Esophagus squamous epithelium (tissue), 5 donors: ENCODE data around the gene ITPR3. TPM values are rescaled to one million over a fixed set of nuclear protein-coding genes. Genes with fewer than 3 reads are reported as not detected.

Source experiments
- DNase-seq: peaks from one replicate; lab custom pipeline; 2025; lab: John Stamatoyannopoulos, UW
- H3K27ac ChIP-seq, 4 donors: fragments of 200-600 bp; sonication (generic); one replicate each; pipeline ENCODE4 v1.5.1; 2016 to 2019; ENCODE audit warnings: mild to moderate bottlenecking in 1 of 4
- H3K27me3 ChIP-seq, 4 donors: fragments of 200-600 bp; sonication (generic); 1 replicate in 3 of 4; 2 replicates in 1 of 4; pipeline versions ENCODE4 v1.5.1 to v1.6.0; 2017 to 2021; ENCODE audit warnings: antibody characterized with exemption in 1 of 4
- H3K36me3 ChIP-seq, 3 donors: fragments of 200-600 bp; sonication (generic); one replicate each; pipeline ENCODE4 v1.5.1; 2016 to 2019
- H3K4me1 ChIP-seq, 3 donors: fragments of 200-600 bp; sonication (generic); one replicate each; pipeline ENCODE4 v1.5.1; 2017 to 2019
- H3K4me3 ChIP-seq, 4 donors: fragments of 200-600 bp; sonication (generic); 1 replicate in 3 of 4; 2 replicates in 1 of 4; pipeline ENCODE4 v1.5.1; 2016 to 2019; ENCODE audit warnings: mild to moderate bottlenecking in 2 of 4, moderate library complexity in 1 of 4
- H3K9me3 ChIP-seq, 3 donors: fragments of 200-600 bp; sonication (generic); one replicate each; pipeline ENCODE4 v1.5.1; 2016 to 2019
- POLR2A ChIP-seq, 4 donors: fragments of 450-650 bp; IDR thresholded peaks; one replicate each; pipeline ENCODE4 v1.6.1; 2017; ENCODE audit warnings: antibody characterized with exemption in 4 of 4, mild to moderate bottlenecking in 4 of 4, moderate library complexity in 3 of 4
- WGBS, 2 donors: methylation state at CpG; one replicate each; pipeline ENCODE4 v1.1.5; 2018; 5-methylcytosine and 5-hydroxymethylcytosine counted together
- intact Hi-C: fragments of 100-400 bp; cut with DNase I; formaldehyde crosslinking; loops from one replicate; pipeline ENCODE4 v1.15.0; 2022
- total RNA-seq, 4 donors: library from RNA; depleted of rRNA; stranded (reverse); fragments of >200 nt; gene quantifications; one replicate each; pipeline ENCODE4 v1.1.0, GENCODE V29; 2016
- TF ChIP-seq, protein P1 (sequence below), 6 experiments: fragments of 450-650 bp in 4 of 6; fragments of 200-600 bp in 2 of 6; sonication (generic) in 2 of 6; IDR thresholded peaks; one replicate each; pipeline ENCODE4 v1.5.1; 2016 to 2019; ENCODE audit warnings: antibody characterized with exemption in 6 of 6, mild to moderate bottlenecking in 4 of 6, moderate library complexity in 4 of 6
- donor health status: DM: yes; HTN: yes; CAD: no.

Gene ITPR3
- total RNA-seq, 4 donors from 2014 or later: 21.8 to 39.2 (median 35.3) TPM

- Histone ChIP-seq H3K36me3 (peaks cover 0 to 4% (median 0%) of the 10 kb centered on the region in 3 donors), H3K9me3 (no peaks in the 10 kb centered on the region), H3K4me3 (no peak overlapping the region), H3K27ac (peak overlapping the region in 1 of 4 donors; percentile 3), H3K27me3 (peaks cover 0 to 10% (median 0%) of the 10 kb centered on the region in 4 donors), H3K4me1 (peaks cover 0 to 13% (median 3%) of the 10 kb centered on the region in 3 donors)
- TF ChIP-seq POLR2A (IDR thresholded peaks at IDR 0.05): no peak
- TF ChIP-seq, protein P1, sequence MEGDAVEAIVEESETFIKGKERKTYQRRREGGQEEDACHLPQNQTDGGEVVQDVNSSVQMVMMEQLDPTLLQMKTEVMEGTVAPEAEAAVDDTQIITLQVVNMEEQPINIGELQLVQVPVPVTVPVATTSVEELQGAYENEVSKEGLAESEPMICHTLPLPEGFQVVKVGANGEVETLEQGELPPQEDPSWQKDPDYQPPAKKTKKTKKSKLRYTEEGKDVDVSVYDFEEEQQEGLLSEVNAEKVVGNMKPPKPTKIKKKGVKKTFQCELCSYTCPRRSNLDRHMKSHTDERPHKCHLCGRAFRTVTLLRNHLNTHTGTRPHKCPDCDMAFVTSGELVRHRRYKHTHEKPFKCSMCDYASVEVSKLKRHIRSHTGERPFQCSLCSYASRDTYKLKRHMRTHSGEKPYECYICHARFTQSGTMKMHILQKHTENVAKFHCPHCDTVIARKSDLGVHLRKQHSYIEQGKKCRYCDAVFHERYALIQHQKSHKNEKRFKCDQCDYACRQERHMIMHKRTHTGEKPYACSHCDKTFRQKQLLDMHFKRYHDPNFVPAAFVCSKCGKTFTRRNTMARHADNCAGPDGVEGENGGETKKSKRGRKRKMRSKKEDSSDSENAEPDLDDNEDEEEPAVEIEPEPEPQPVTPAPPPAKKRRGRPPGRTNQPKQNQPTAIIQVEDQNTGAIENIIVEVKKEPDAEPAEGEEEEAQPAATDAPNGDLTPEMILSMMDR (IDR thresholded peaks at IDR 0.05): no peak
- DNase-seq: no peak
- intact Hi-C loops: no loop called here
- WGBS, 2 donors: 99 to 100% methylated on average over 8 to 9 of the region's 9 CpGs
Observed at GRCh38 chr6:33738153-33738552, 117.0 kb downstream of the ITPR3 start.

DNA sequence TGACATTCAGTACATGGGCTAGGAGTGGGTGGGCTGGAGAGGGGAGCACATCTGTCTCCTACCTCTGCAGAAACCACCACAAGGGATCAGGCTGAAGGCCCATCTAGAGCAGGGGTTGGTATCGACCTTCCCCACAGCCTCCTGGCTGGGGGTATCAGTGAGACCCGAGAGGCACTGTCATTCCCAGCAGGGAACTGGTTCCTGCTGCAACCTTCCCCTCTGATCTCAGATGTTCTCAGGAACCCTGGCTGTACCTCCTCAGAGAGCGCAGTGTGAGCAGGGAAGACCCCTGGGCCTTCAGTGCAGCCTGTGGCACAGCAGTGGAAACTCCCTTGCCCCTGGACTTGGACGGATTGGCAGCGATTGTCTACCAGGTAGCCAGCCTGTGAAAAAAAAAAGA lies 117.8 kb downstream of the ITPR3 start:
- no peak overlapping the region for H3K4me3 ChIP-seq
- H3K36me3 ChIP-seq: peaks cover 0 to 4% (median 0%) of the 10 kb centered on the region in 3 donors
- no peak overlapping the region for H3K27ac ChIP-seq
- TF ChIP-seq POLR2A (IDR thresholded peaks at IDR 0.05): no peak
- TF ChIP-seq, protein P1 (IDR thresholded peaks at IDR 0.05): no peak
- peaks cover 0 to 16% (median 5%) of the 10 kb centered on the region in 3 donors for H3K4me1 ChIP-seq
- intact Hi-C loops: no loop called here
- peaks cover 0 to 17% (median 0%) of the 10 kb centered on the region in 4 donors for H3K27me3 ChIP-seq
- no peaks in the 10 kb centered on the region for H3K9me3 ChIP-seq
- WGBS, 2 donors: 60 to 89% methylated on average over 1 to 4 of the region's 5 CpGs
- no peak for DNase-seq

DNA sequence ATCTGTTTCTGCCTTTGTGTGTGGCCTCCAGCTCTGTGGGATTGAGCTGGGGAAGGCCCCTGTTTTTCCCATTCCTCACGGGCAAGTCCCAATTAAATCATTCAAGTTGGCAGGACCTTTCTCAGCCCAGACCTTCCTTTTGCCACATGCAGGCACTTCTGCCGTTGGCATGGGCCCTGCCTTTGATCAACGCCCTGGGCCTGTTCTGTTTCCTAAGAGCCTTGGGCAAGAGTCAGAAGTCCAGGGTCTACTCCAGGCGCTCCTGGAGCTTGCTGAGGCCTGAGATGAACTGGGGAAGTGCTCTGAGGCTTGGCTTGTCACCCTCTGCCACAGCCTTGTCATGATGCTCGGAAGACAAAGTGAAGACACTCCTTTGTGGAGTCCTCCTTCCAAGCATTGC lies 118.4 kb downstream of the ITPR3 start:
- H3K4me1 ChIP-seq: peaks cover 0 to 23% (median 10%) of the 10 kb centered on the region in 3 donors
- H3K36me3 ChIP-seq: peaks cover 0 to 4% (median 0%) of the 10 kb centered on the region in 3 donors
- DNase-seq: no peak
- 29 to 43% methylated on average over 1 to 4 of the region's 5 CpGs for WGBS, 2 donors
- H3K27ac ChIP-seq: no peak overlapping the region
- no peaks in the 10 kb centered on the region for H3K9me3 ChIP-seq
- H3K4me3 ChIP-seq: no peak overlapping the region
- H3K27me3 ChIP-seq: peaks cover 0 to 20% (median 0%) of the 10 kb centered on the region in 4 donors
- intact Hi-C loops: no loop called here
- no peak for TF ChIP-seq POLR2A (IDR thresholded peaks at IDR 0.05)
- TF ChIP-seq, protein P1 (IDR thresholded peaks at IDR 0.05): no peak

DNA sequence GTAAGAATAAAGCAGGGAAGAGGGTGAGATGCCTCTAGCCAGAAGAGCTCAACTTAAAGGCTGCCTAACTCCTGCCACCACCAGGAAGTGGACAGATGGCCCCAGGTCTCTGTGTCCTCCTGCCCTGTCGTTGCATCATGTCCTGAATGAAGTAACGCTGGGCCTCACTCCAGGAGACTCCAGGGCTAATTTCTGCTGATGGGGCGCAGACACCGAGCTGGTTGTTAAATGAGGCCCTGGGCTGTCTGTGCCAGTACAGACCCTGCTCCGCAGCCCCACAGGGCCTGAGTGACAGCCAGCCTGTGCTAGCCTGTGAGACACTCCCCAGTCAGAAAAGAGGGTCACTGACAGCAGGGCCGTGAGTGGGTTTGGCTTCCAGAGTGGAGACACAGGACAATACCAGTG lies 119.1 kb downstream of the ITPR3 start:
- peaks cover 0 to 29% (median 17%) of the 10 kb centered on the region in 3 donors for H3K4me1 ChIP-seq
- no peak for DNase-seq
- H3K27me3 ChIP-seq: peaks cover 0 to 25% (median 0%) of the 10 kb centered on the region in 4 donors
- no peak for TF ChIP-seq POLR2A (IDR thresholded peaks at IDR 0.05)
- TF ChIP-seq, protein P1 (IDR thresholded peaks at IDR 0.05): no peak
- no peak overlapping the region for H3K4me3 ChIP-seq
- intact Hi-C loops: no loop called here
- H3K27ac ChIP-seq: no peak overlapping the region
- peaks cover 0 to under 1% (median 0%) of the 10 kb centered on the region in 3 donors for H3K36me3 ChIP-seq
- H3K9me3 ChIP-seq: no peaks in the 10 kb centered on the region
- WGBS, 2 donors: 78 to 83% methylated on average over 1 to 2 of the region's 6 CpGs

GRCh38 chr6:33740794-33741193 lies 119.7 kb downstream of the ITPR3 start:
- H3K27me3 ChIP-seq: peaks cover 0 to 26% (median 0%) of the 10 kb centered on the region in 4 donors
- no peaks in the 10 kb centered on the region for H3K9me3 ChIP-seq
- H3K4me1 ChIP-seq: peaks cover 0 to 30% (median 18%) of the 10 kb centered on the region in 3 donors
- TF ChIP-seq, protein P1 (IDR thresholded peaks at IDR 0.05): no peak
- H3K27ac ChIP-seq: no peak overlapping the region
- H3K36me3 ChIP-seq: no peaks in the 10 kb centered on the region
- intact Hi-C loops: no loop called here
- DNase-seq: no peak
- 78% methylated on average over 5 of the region's 5 CpGs for WGBS, 2 donors
- no peak overlapping the region for H3K4me3 ChIP-seq
